ENCODE measurements around the gene ZFAND3.

DNA sequence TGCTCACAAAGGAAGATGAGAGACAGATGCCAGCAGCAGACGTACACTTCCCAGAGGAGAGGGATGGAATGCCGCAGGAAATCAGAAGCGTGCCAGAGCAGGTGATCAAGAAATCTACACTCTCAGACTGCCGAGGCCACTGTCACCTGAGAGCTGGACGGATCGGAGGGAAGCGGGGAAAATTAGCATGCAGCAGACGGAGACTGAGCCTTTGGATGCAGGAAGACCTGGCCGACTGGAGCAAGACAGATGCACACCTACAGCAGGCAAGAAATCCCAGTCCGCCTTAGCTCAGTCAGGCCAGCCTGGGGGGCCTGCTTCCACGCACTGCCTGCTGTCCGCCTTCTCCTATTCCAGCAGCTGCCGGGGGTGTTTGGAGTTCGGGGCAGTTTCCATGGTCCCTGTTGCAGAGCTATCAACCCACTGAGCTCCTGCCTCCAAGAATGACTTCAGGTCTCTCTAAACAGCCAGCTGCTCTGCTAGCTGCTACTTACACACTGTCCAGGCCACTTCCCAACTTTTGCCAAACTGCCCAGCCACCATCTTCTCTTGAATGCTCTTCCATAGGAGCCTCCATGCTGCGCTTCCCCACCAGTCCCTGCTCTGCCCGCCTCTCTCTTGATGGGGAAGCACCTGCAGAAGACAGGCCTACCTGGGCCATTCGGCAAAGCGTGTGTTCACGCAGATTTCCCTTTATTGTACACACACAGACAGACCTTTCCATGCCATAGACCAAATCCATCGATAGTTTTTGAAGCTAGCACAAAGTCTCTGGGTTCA is 368.5 kb downstream of the ZFAND3 start:
- TF ChIP-seq, protein P1, sequence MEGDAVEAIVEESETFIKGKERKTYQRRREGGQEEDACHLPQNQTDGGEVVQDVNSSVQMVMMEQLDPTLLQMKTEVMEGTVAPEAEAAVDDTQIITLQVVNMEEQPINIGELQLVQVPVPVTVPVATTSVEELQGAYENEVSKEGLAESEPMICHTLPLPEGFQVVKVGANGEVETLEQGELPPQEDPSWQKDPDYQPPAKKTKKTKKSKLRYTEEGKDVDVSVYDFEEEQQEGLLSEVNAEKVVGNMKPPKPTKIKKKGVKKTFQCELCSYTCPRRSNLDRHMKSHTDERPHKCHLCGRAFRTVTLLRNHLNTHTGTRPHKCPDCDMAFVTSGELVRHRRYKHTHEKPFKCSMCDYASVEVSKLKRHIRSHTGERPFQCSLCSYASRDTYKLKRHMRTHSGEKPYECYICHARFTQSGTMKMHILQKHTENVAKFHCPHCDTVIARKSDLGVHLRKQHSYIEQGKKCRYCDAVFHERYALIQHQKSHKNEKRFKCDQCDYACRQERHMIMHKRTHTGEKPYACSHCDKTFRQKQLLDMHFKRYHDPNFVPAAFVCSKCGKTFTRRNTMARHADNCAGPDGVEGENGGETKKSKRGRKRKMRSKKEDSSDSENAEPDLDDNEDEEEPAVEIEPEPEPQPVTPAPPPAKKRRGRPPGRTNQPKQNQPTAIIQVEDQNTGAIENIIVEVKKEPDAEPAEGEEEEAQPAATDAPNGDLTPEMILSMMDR (IDR thresholded peaks at IDR 0.05): no peak
- TF ChIP-seq POLR2A (IDR thresholded peaks at IDR 0.05): no peak
- no peak for TF ChIP-seq POLR2AphosphoS5 (IDR thresholded peaks at IDR 0.05)

All from upper lobe of left lung (tissue), 4 donors.